IgD-negative memory B cell (primary cell): ENCODE data around the gene USHBP1. TPM values are rescaled to one million over a fixed set of nuclear protein-coding genes. Genes with fewer than 3 reads are reported as not detected.
A peak's percentile ranks its signal among the peaks of the same experiment; 100 is the strongest.

Experiments
- H3K27ac Mint-ChIP-seq, 3 donors: one replicate each; pipeline ENCODE4 v1.8.0; 2020 to 2022; ENCODE audit warnings: mild to moderate bottlenecking in 3 of 3, mixed read lengths in 3 of 3, moderate library complexity in 1 of 3
- H3K27me3 Mint-ChIP-seq: one replicate; pipeline ENCODE4 v1.8.0; 2021; ENCODE audit warnings: mixed read lengths
- H3K36me3 Mint-ChIP-seq: one replicate; pipeline ENCODE4 v1.8.0; 2020; ENCODE audit warnings: mild to moderate bottlenecking, mixed read lengths
- H3K4me1 Mint-ChIP-seq, 3 donors: one replicate each; pipeline ENCODE4 v1.8.0; 2020 to 2022; ENCODE audit warnings: mixed read lengths in 3 of 3, mild to moderate bottlenecking in 1 of 3
- H3K4me3 Mint-ChIP-seq, 4 donors: one replicate each; pipeline ENCODE4 v1.8.0; 2020 to 2022; ENCODE audit warnings: mild to moderate bottlenecking in 4 of 4, mixed read lengths in 4 of 4, moderate library complexity in 3 of 4
- H3K9me3 Mint-ChIP-seq, 3 donors: one replicate each; pipeline ENCODE4 v1.8.0; 2020 to 2021; ENCODE audit warnings: mixed read lengths in 3 of 3, mild to moderate bottlenecking in 1 of 3
- polyA plus RNA-seq: library from polyadenylated mRNA; unstranded; fragments of 300-500 nt; fragmentation: Illumina TruSeq; gene quantifications from one replicate; pipeline ENCODE4 v1.2.3, GENCODE V29; 2021

The USHBP1 gene
- polyA plus RNA-seq, 1 donor from 2014 or later: not detected

GRCh38 chr19:17206736-17207581, 57.6 kb downstream of the USHBP1 start:
- Mint-ChIP-seq H3K4me1 (peaks cover 0 to 13% (median 6%) of the 10 kb centered on the region in 3 donors), H3K36me3 (peaks cover 8% of the 10 kb centered on the region), H3K27ac (peak overlapping the region in 1 of 3 donors; percentile 65), H3K9me3 (no peaks in the 10 kb centered on the region), H3K4me3 (no peak overlapping the region), H3K27me3 (no peaks in the 10 kb centered on the region)

GRCh38 chr19:17205237-17206140, 59.1 kb downstream of the USHBP1 start:
- Mint-ChIP-seq H3K36me3 (peaks cover 8% of the 10 kb centered on the region), H3K9me3 (no peaks in the 10 kb centered on the region), H3K4me3 (no peak overlapping the region), H3K27me3 (no peaks in the 10 kb centered on the region), H3K27ac (peak overlapping the region in 1 of 3 donors; percentile 70), H3K4me1 (peaks cover 0 to 12% (median 6%) of the 10 kb centered on the region in 3 donors)

- H3K27ac Mint-ChIP-seq: peak overlapping the region in 2 of 3 donors; percentile 31 to 53
- H3K9me3 Mint-ChIP-seq: no peaks in the 10 kb centered on the region
- no peaks in the 10 kb centered on the region for H3K27me3 Mint-ChIP-seq
- no peak overlapping the region for H3K4me3 Mint-ChIP-seq
- peaks cover 8% of the 10 kb centered on the region for H3K36me3 Mint-ChIP-seq
- peaks cover 0 to 2% (median 0%) of the 10 kb centered on the region in 3 donors for H3K4me1 Mint-ChIP-seq
These were observed 61.8 kb downstream of the USHBP1 start for GRCh38 chr19:17202713-17203112.

GRCh38 chr19:17202249-17202648, 62.3 kb downstream of the USHBP1 start:
- Mint-ChIP-seq H3K36me3 (peaks cover 8% of the 10 kb centered on the region), H3K27ac (peak overlapping the region in 1 of 3 donors; percentile 53), H3K27me3 (no peaks in the 10 kb centered on the region), H3K9me3 (no peaks in the 10 kb centered on the region), H3K4me1 (peaks cover 0 to 2% (median 0%) of the 10 kb centered on the region in 3 donors), H3K4me3 (no peak overlapping the region)

- H3K27me3 Mint-ChIP-seq: no peaks in the 10 kb centered on the region
- H3K36me3 Mint-ChIP-seq: peaks cover 13% of the 10 kb centered on the region
- no peaks in the 10 kb centered on the region for H3K9me3 Mint-ChIP-seq
- no peak overlapping the region for H3K27ac Mint-ChIP-seq
- no peak overlapping the region for H3K4me3 Mint-ChIP-seq
- peaks cover 0 to 4% (median 0%) of the 10 kb centered on the region in 3 donors for H3K4me1 Mint-ChIP-seq
These were observed 64.0 kb downstream of the USHBP1 start for GRCh38 chr19:17200408-17201079.

Other genes with a start within 250 kb of the USHBP1 start
- 5.1 TPM for gene CPAMD8, start 237.9 kb downstream of the USHBP1 start, polyA plus RNA-seq
- 11.4 TPM for gene HAUS8, start 189.3 kb downstream of the USHBP1 start, polyA plus RNA-seq
- 26.9 TPM for gene MYO9B, start 189.0 kb downstream of the USHBP1 start, polyA plus RNA-seq
- 52.5 TPM for gene USE1, start 49.4 kb downstream of the USHBP1 start, polyA plus RNA-seq
- gene OCEL1, start 38.5 kb downstream of the USHBP1 start, polyA plus RNA-seq: 46.0 TPM
- gene NR2F6, start 18.8 kb downstream of the USHBP1 start, polyA plus RNA-seq: 1.3 TPM
- gene BABAM1, start 2.7 kb upstream of the USHBP1 start, polyA plus RNA-seq: 115 TPM
- 6.1 TPM for gene ANKLE1, start 17.2 kb upstream of the USHBP1 start, polyA plus RNA-seq
- 8.5 TPM for gene ABHD8, start 38.7 kb upstream of the USHBP1 start, polyA plus RNA-seq
- 218 TPM for gene MRPL34, start 41.1 kb upstream of the USHBP1 start, polyA plus RNA-seq
- gene DDA1, start 44.8 kb upstream of the USHBP1 start, polyA plus RNA-seq: 38.6 TPM
- gene ANO8, start 70.1 kb upstream of the USHBP1 start, polyA plus RNA-seq: not detected
- gene GTPBP3, start 72.8 kb upstream of the USHBP1 start, polyA plus RNA-seq: 11.1 TPM
- gene PLVAP, start 112.6 kb upstream of the USHBP1 start, polyA plus RNA-seq: not detected
- gene CCDC194, start 129.5 kb upstream of the USHBP1 start, polyA plus RNA-seq: not detected
- gene BST2, start 140.9 kb upstream of the USHBP1 start, polyA plus RNA-seq: 162 TPM
- gene MVB12A, start 155.3 kb upstream of the USHBP1 start, polyA plus RNA-seq: 22.2 TPM
- not detected for gene TMEM221, start 183.9 kb upstream of the USHBP1 start, polyA plus RNA-seq
- not detected for gene NXNL1, start 196.2 kb upstream of the USHBP1 start, polyA plus RNA-seq
- gene SLC27A1, start 205.8 kb upstream of the USHBP1 start, polyA plus RNA-seq: 4.5 TPM
- 106 TPM for gene PGLS, start 246.9 kb upstream of the USHBP1 start, polyA plus RNA-seq